ENCODE results near the gene DPP6.

The DPP6 gene

GRCh38 chr7:154566877-154567276 lies 514.7 kb downstream of the DPP6 start:
- no peak for DNase-seq

GRCh38 chr7:154568346-154568745 lies 516.1 kb downstream of the DPP6 start:
- DNase-seq = no peak

- no peak for DNase-seq
Observed at GRCh38 chr7:154569916-154570315, 517.7 kb downstream of the DPP6 start.

DNA sequence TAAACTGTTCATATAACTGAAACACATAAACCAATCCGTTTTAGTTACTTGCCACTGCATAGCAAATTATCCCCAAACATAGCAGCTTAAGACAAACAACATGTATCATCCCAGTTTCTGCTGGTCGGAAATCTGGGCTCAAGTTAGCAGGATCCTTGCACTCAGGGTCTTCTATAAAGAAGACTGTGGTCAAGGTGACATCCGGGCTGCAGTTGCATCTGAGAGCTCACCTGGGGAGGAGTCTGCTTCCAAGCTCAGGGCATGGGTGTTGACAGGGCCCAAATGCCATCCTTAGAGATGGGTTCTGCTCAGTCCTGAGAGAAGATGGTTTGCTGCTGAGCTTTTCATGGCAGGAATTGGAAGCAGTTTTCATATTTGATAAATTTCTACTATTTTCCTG lies 519.6 kb downstream of the DPP6 start:
- no peak for DNase-seq

DNA sequence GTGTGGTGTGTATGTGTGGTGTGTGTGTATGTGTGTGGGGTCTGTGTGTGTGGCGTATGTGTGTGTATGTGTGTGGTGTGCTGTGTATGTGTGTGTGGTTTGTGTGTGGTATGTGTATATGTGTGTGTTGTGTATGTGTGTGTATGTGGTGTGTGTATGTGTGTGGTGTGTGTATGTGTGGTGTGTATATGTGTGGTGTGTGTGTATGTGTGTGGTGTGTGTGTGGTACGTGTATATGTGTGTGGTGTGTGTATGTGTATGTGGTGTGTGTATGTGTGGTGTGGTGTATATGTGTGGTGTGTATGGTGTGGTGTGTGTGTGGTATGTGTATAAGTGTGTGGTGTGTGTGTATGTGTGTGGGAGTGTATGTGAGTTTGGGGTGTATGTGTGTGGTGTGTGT lies 522.0 kb downstream of the DPP6 start:
- DNase-seq = no peak

GRCh38 chr7:154575497-154575896 lies 523.3 kb downstream of the DPP6 start:
- DNase-seq = no peak

DNA sequence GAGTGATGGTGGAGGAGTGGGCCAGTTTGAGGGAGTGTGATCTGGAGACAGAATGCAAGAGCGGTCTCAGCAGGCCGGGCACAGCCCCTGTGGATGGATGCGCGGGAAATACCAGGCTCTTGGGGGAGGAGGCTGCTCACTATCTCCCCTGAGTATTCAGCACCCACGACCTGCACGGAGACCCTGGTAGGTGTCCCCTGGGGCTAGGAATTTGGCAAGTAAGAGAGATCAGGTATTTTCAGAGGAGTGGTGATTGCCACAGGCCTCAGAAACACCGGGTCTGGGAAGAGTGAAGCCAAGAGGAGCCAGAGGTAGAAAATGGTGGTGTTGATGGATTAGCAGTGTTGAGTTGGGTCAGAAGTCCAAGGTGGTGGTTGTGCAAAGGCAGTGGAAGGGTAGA lies 524.4 kb downstream of the DPP6 start:
- DNase-seq = no peak

DNA sequence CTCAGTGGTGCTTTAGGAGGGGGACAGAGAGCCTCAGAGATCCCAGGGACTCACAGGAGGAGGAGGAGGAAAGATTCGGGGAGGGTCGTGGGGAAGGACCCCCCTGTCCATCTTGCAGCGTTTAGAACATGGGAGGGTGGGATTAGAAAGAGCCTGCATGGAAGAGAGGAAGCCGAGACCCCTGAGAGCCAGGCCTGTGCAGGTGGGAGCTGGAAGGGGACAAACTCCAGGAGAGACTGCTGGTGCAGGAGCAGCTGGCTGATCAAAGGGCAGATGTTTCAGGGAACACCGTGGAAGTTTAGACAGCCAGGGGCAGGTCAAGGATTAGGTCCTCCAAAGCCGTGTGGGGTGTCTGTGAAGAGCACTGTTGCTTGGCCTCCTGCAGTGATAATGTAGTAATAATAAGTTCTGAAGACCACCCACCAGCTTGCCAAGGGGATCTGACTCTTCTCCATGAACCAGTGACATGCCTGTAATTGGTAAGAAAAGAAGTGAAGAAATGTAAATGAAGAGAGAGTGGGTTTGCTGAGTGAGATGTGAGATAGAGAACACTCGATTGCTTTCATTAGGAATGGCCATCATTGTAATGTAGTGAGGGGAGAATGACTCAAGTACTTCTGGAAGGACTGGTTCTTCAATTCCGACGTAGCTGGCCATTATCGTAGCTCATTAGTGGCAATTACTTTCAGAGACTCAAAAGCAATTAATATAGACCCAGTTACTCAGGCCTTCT lies 525.1 kb downstream of the DPP6 start:
- no peak for DNase-seq

- no peak for DNase-seq
Observed at GRCh38 chr7:154578336-154578735, 526.1 kb downstream of the DPP6 start.

DNA sequence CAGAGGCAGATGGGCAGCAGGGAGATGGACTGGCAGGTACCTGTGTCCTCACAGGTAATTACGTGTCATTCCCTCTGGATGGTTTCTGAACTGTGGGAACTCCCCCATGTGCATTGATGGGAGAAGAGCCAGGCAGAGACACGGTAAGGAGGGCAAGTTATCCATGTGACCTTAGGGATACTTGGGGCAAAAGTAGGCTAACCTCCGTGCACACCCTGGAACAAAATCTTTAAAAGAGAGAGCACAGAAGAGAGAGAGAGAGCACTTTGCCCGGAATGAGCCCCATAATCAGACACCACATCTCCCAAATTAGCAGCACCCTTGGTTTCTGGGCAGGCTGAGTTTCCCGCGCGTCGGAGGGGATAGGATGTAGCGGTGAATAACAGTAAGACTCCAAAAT lies 527.5 kb downstream of the DPP6 start:
- no peak for DNase-seq

DNA sequence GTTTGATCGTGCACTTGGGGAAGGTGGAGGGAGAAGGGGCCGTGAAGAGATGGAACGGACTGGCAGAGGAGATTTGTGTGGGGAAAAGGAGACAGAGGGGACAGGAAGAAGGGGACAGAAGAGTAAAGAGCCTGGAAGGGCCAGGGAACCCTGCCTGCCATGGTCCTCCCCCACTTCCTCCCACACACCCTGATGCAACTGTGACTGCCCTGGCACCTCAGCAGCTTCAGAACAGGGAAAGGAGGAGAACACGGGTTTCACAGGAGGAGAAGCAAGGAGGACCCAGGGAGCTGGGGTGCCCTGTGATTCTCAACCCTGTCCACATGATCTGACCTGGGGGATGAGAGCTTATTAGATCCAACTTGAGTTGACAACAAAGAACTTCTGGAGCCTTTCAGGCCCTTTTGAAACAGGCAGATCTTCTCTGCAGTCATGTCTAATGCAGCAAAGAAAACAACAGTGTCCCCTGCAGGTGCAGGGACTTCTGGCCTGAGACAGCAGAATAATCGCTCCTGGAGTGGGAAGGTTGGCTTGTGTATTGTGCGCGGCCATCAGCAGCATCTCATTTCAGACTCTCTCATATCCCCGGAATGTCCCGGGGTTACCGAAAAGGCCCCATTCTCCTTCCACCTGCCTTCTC lies 529.2 kb downstream of the DPP6 start:
- DNase-seq = no peak

GRCh38 chr7:154583454-154583853 lies 531.3 kb downstream of the DPP6 start:
- no peak for DNase-seq

GRCh38 chr7:154584352-154585252 lies 532.4 kb downstream of the DPP6 start:
- DNase-seq = no peak

DNA sequence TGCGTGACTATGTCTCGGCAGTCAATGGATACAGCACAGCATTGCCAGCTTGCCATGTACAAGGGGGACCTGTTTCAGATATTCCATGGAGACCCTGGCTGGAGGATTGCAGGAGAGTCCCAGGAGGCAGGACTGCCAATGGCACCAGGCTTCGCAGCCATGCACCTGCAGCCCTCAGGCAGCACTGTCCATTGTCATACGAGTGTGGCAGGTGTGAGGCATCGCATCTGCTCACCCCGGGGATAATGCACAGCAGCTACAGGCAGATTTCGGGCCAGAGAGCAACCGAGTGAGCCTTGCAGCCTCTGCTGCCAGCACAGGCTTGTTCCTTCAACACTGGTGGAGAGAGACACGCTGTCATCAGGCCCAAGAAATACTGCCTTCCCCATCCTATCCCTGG lies 535.6 kb downstream of the DPP6 start:
- no peak for DNase-seq

DNA sequence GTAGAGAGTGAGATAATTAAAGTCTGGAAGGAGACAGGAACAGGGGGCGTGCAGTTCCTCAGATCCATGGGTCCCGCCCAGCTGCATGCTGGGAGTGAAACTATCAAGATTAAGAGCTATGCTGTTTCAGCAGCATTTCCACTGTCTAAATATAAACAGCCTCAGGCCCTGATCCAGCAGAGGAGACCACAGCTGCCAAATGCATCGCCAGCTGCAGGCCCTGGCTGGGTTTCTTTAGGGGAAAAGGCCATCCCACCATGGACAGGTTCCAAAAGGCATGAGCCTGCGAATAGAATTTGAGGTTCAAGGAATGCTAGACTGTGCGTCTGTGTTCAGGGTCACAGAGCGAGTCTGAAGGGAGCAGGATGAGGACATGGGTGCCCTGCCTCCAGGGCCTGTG lies 539.3 kb downstream of the DPP6 start:
- DNase-seq = no peak

GRCh38 chr7:154592388-154592787 lies 540.2 kb downstream of the DPP6 start:
- no peak for DNase-seq

DNA sequence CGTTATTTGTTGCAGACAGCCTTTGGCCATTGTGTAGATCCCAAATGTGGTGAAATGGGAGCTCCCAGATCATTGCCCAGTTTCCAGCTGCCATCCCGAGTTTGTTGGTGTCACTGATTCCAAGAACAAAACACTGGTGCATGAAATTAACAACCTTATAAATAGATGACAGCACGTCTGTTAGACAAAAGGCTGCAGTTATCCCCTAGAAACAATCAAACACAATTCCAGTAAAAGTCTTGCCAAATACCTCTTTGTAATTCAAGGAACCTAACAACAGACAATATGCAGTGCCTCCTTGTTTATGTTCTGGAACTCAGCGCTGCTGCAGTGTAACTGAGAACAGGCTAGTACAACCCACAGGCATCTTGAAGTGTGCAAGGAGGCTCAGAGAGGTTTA lies 546.2 kb downstream of the DPP6 start:
- DNase-seq = no peak

- DNase-seq = no peak
Observed at GRCh38 chr7:154598864-154599263, 546.7 kb downstream of the DPP6 start.

GRCh38 chr7:154610903-154611302 lies 558.7 kb downstream of the DPP6 start:
- DNase-seq = no peak

GRCh38 chr7:154613811-154614210 lies 561.6 kb downstream of the DPP6 start:
- no peak for DNase-seq

- DNase-seq = no peak
Observed at GRCh38 chr7:154620141-154620755, 568.0 kb downstream of the DPP6 start.

- DNase-seq = no peak
Observed at GRCh38 chr7:154623399-154623798, 571.2 kb downstream of the DPP6 start.

GRCh38 chr7:154627646-154628290 lies 575.6 kb downstream of the DPP6 start:
- no peak for DNase-seq

Measured in CD4-positive, alpha-beta T cell treated with Interleukin-17A for 4 hours (primary cell).